GM12878 (cell line): ENCODE measurements around the gene ARHGAP30. TPM values are rescaled to one million over a fixed set of nuclear protein-coding genes. Genes with fewer than 3 reads are reported as not detected.

ENCODE experiments used
- ATAC-seq: fragments of 200-7000 bp; cut with Tn5 transposase; 3 replicates; pipeline ENCODE4 v1.9.1; 2020; ENCODE audit warnings: mild to moderate bottlenecking, moderate library complexity
- BruUV-seq: library from RNA; stranded (reverse); fragments of 400-500 nt; replicated peaks from 2 replicates; lab custom pipeline; 2021; lab: Mats Ljungman, UMichigan
- CTCF ChIA-PET: fragments of 300-600 bp; sonication (Branson Sonifier 250); formaldehyde crosslinking; extraction: SDS; loops from one replicate; lab custom pipeline; 2021; ENCODE audit warnings: inconsistent platforms; lab: Yijun Ruan, JAX
- POLR2A ChIA-PET: fragments of 350-600 bp; formaldehyde crosslinking; extraction: SDS; loops from one replicate; lab custom pipeline; 2021; ENCODE audit warnings: inconsistent platforms; lab: Charles Lee
- RAD21 ChIA-PET: fragments of 300-600 bp; sonication (Branson Sonifier 250); formaldehyde crosslinking; loops from one replicate; lab custom pipeline; 2023; ENCODE audit warnings: antibody characterized with exemption; ENCODE audit not compliant: unreplicated experiment; lab: Charles Lee
- SMC1A ChIA-PET: fragments of 300-600 bp; sonication (Branson Sonifier 250); formaldehyde crosslinking; loops from one replicate; lab custom pipeline; 2023; ENCODE audit not compliant: unreplicated experiment, uncharacterized antibody; lab: Charles Lee
- DNase-seq: peaks from one replicate; pipeline ENCODE4 v3.0.0-alpha.2; 2011; ENCODE audit warnings: low read depth, low spot score
- FAIRE-seq: peaks from 3 replicates; lab custom pipeline; 2011; peaks lifted over from hg19 to GRCh38; lab: Jason Lieb, UNC
- H2AFZ ChIP-seq: 2 replicates; pipeline ENCODE4 v1.6.0; 2011; ENCODE audit warnings: low read depth, low read length, control low read depth; ENCODE audit not compliant: control insufficient read depth
- H3K27ac ChIP-seq: 2 replicates; pipeline ENCODE4 v1.5.1; 2011; ENCODE audit warnings: control low read depth; ENCODE audit not compliant: control insufficient read depth, insufficient read depth
- H3K27me3 ChIP-seq, 2 experiments: replicated peaks in 1 of 2; 2 replicates each; pipeline versions ENCODE4 v1.6.0 to v1.6.1; 2011; ENCODE audit warnings: low read length in 1 of 2; ENCODE audit not compliant: control insufficient read depth in 2 of 2, insufficient read depth in 2 of 2
- H3K36me3 ChIP-seq, 2 experiments: 2 replicates each; pipeline ENCODE4 v1.5.1; 2011; ENCODE audit warnings: low read length in 1 of 2; ENCODE audit not compliant: control insufficient read depth in 2 of 2, insufficient read depth in 2 of 2
- H3K4me1 ChIP-seq: 2 replicates; pipeline ENCODE4 v1.6.1; 2011; ENCODE audit warnings: mild to moderate bottlenecking, low read length, moderate library complexity, mixed read lengths; ENCODE audit not compliant: control insufficient read depth, insufficient read depth
- H3K4me2 ChIP-seq: 2 replicates; pipeline ENCODE4 v1.6.0; 2011; ENCODE audit warnings: control low read depth; ENCODE audit not compliant: control insufficient read depth, insufficient read depth
- H3K4me3 ChIP-seq: fragments of 200-600 bp; sonication (generic); 2 replicates; pipeline ENCODE4 v1.5.1; 2016
- H3K79me2 ChIP-seq: 2 replicates; pipeline ENCODE4 v1.6.0; 2011; ENCODE audit warnings: low read length; ENCODE audit not compliant: control insufficient read depth, insufficient read depth
- H3K9ac ChIP-seq: 2 replicates; pipeline ENCODE4 v1.8.0; 2011; ENCODE audit warnings: low read length, control low read depth, mixed read lengths; ENCODE audit not compliant: control insufficient read depth, insufficient read depth
- H3K9me3 ChIP-seq: replicated peaks from 3 replicates; pipeline ENCODE4 v1.5.1; 2011; ENCODE audit warnings: mild to moderate bottlenecking, low read length; ENCODE audit not compliant: control insufficient read depth, insufficient read depth
- H4K20me1 ChIP-seq: 2 replicates; pipeline ENCODE4 v1.6.0; 2011; ENCODE audit not compliant: control insufficient read depth, insufficient read depth
- CEBPZ ChIP-seq: fragments of 150-350 bp; IDR thresholded peaks from 2 replicates; pipeline ENCODE4 v1.6.1; 2016; ENCODE audit warnings: low read depth, low read length
- CREB1 ChIP-seq: IDR thresholded peaks from 2 replicates; pipeline ENCODE4 v1.6.1; 2012; ENCODE audit warnings: low read depth, mild to moderate bottlenecking, inconsistent platforms
- CTCF ChIP-seq, 3 experiments: IDR thresholded peaks in 2 of 3; conservative IDR thresholded peaks in 1 of 3; 2 replicates each; pipeline ENCODE4 v1.5.1; 2011; ENCODE audit warnings: low read depth in 3 of 3, low read length in 3 of 3, mild to moderate bottlenecking in 3 of 3, control low read depth in 2 of 3, moderate library complexity in 2 of 3, inconsistent platforms in 1 of 3, mixed read lengths in 1 of 3; ENCODE audit not compliant: control insufficient read depth in 2 of 3, insufficient read depth in 1 of 3; ENCODE audit errors: extremely low read depth in 1 of 3
- IKZF1 ChIP-seq: fragments of 450-650 bp; conservative IDR thresholded peaks from 2 replicates; pipeline ENCODE4 v1.6.1; 2017; ENCODE audit warnings: antibody characterized with exemption, mild to moderate bottlenecking
- IRF3 ChIP-seq: fragments of 450-650 bp; IDR thresholded peaks from 2 replicates; pipeline ENCODE4 v1.6.1; 2014; ENCODE audit warnings: mild to moderate bottlenecking
- MYC ChIP-seq: IDR thresholded peaks from 2 replicates; pipeline ENCODE4 v1.6.1; 2011; ENCODE audit warnings: mild to moderate bottlenecking, low read length, moderate library complexity, inconsistent platforms; ENCODE audit not compliant: insufficient read depth, insufficient replicate concordance, insufficient read length, severe bottlenecking
- PML ChIP-seq: IDR thresholded peaks from 2 replicates; pipeline ENCODE4 v1.6.1; 2012; ENCODE audit warnings: low read length, inconsistent platforms
- PRDM15 ChIP-seq: fragments of 450-650 bp; formaldehyde crosslinking; IDR thresholded peaks from 2 replicates; pipeline ENCODE4 v1.4.0; 2020; ENCODE audit warnings: mild to moderate bottlenecking, moderate library complexity
- RUNX3 ChIP-seq: IDR thresholded peaks from 2 replicates; pipeline ENCODE4 v1.6.1; 2012; ENCODE audit warnings: low read length, inconsistent platforms
- SMC3 ChIP-seq: IDR thresholded peaks from 2 replicates; pipeline ENCODE4 v1.6.1; 2011; ENCODE audit warnings: low read length, improper control_type of control experiment, borderline replicate concordance
- STAT3 ChIP-seq: IDR thresholded peaks from 2 replicates; pipeline ENCODE4 v1.6.1; 2011; ENCODE audit warnings: low read depth, low read length, improper control_type of control experiment
- ZZZ3 ChIP-seq: IDR thresholded peaks from 2 replicates; pipeline ENCODE4 v1.6.1; 2011; ENCODE audit warnings: low read depth; ENCODE audit not compliant: control insufficient read depth, insufficient read length
- WGBS: methylation state at CpG from one replicate; pipeline ENCODE4 v1.1.6; 2016; ENCODE audit warnings: low lambda C conversion rate; ENCODE audit not compliant: insufficient replicate concordance, insufficient coverage; ENCODE audit errors: missing lambda C conversion rate; 5-methylcytosine and 5-hydroxymethylcytosine counted together
- in situ Hi-C: fragments of 300-500 bp; cut with MboI; formaldehyde crosslinking; loops from 9 replicates; pipeline ENCODE4 v1.14.3; 2018; ENCODE audit warnings: mixed read lengths
- intact Hi-C: fragments of 100-400 bp; cut with micrococcal nuclease; formaldehyde crosslinking; loops from one replicate; pipeline ENCODE4 v1.14.2; 2022; ENCODE audit not compliant: unreplicated experiment
- polyA plus RNA-seq, 11 experiments: library from polyadenylated mRNA; depleted of rRNA in 4 of 11; unstranded in 6 of 11; stranded (reverse) in 5 of 11; fragments of >200 nt; fragmentation: Nextera tagmentation in 4 of 11; fragmentation: Illumina TruSeq in 1 of 11; extraction: Ambion mirVana in 4 of 11; extraction: Trizol in 1 of 11; gene quantifications; 1 replicate in 1 of 11; 2 replicates in 10 of 11; pipeline versions ENCODE4 v1.2.1 to v1.2.3, GENCODE V29; 2011 to 2016; ENCODE audit warnings: inconsistent platforms in 2 of 11, missing spikeins in 2 of 11, low read depth in 1 of 11
- total RNA-seq, 4 experiments: library from RNA; depleted of rRNA in 3 of 4; stranded (reverse); fragments of >200 nt in 3 of 4; fragmentation: Illumina TruSeq in 1 of 4; extraction: Trizol in 1 of 4; gene quantifications; 2 replicates each; pipeline versions ENCODE4 v1.2.1 to v1.2.3, GENCODE V29; 2013 to 2021

The ARHGAP30 gene
- total and polyA plus RNA-seq, 10 of the 15 experiments (the other 5 are each of a cell fraction or from before 2014, with no cell fraction given) = 12.9 to 143 (median 76.3) TPM

DNA sequence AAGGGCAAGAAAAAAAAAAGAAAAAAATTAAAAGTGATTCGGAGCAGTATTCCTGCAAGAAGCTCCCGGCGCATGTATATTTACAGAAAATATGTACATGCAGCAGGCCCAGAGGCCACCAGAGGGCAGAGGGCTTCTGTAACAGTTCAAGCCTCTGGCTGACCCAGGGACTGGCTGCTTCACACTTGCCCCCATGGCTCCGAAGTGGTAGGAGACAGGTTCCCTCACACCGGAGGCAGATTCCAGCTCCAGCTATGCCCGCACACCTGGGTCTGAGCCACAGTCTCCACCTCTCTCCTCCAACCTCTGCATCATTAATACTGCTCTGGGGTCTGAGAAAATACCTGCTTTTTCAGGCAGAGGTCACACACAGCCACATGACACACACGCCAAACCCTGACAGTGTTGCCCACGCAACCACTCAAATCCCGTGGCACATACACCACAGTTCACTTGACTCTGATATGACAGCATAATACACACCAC is 2.2 kb upstream of the ARHGAP30 start:
- no peak overlapping the region for H3K27ac ChIP-seq
- in situ Hi-C loops (no loop called here), intact Hi-C loops (loop anchor here (2.0 kb wide), 1 partner anchor 61 kb away; the partner anchor contains the start of gene DEDD)
- WGBS = 69% methylated on average over 9 of the region's 9 CpGs
- no peak overlapping the region for H3K4me2 ChIP-seq
- CTCF ChIA-PET = interaction anchor here (0.6 to 8.6 kb wide), 18 partner anchors 12 to 130 kb away, joined by 3 to 111 read pairs (median 5); partner anchors contain the start of genes KLHDC9, NDUFS2, NECTIN4 and NIT1
- H3K27me3 ChIP-seq = no peaks in the 10 kb centered on the region
- no peaks in the 10 kb centered on the region for H3K9me3 ChIP-seq
- H3K36me3 ChIP-seq = no peaks in the 10 kb centered on the region
- H2AFZ ChIP-seq = peak overlapping the region; percentile 15; the same call in 1 of the 2 replicates
- no peak for ATAC-seq
- peaks cover 16% of the 10 kb centered on the region for H3K4me1 ChIP-seq
- H3K4me3 ChIP-seq = no peak overlapping the region
- H4K20me1 ChIP-seq = peaks cover 5% of the 10 kb centered on the region; the same call in 1 of the 2 replicates
- POLR2A ChIA-PET = interaction anchor here (0.6 to 5.6 kb wide), 6 partner anchors 11 to 290 kb away, joined by 3 to 66 read pairs (median 4); partner anchors contain the start of genes DEDD, F11R and KLHDC9
- RAD21 ChIA-PET = interaction anchor here (0.6 to 6.4 kb wide), 9 partner anchors 13 to 74 kb away, joined by 3 to 90 read pairs (median 3); partner anchors contain the start of genes DEDD, F11R, KLHDC9 and USF1
- no peak overlapping the region for H3K9ac ChIP-seq
- DNase-seq = no peak
- peaks cover 30% of the 10 kb centered on the region for H3K79me2 ChIP-seq
- no peak for FAIRE-seq
- SMC1A ChIA-PET = interaction anchor here (0.7 to 9.0 kb wide), 12 partner anchors 8 to 74 kb away, joined by 3 to 134 read pairs (median 5); partner anchors contain the start of genes F11R, KLHDC9 and USF1
- BruUV-seq = no TSS peak
- TF ChIP-seq MYC = no peak
- TF ChIP-seq STAT3 = no peak
- no peak for TF ChIP-seq ZZZ3
- TF ChIP-seq PML = no peak
- no peak for TF ChIP-seq CEBPZ
- no peak for TF ChIP-seq CREB1
- TF ChIP-seq RUNX3 = no peak
- peak; percentile 82; the same call in 1 of the 2 replicates for TF ChIP-seq SMC3
- TF ChIP-seq IKZF1 = 0 out of 2 replicates have a peak, but pooled peaks have one; percentile 12
- TF ChIP-seq IRF3 = no peak
- TF ChIP-seq PRDM15 (CRISPR knock-in tag) = no peak
- peak; percentile 68 to 75 (median 72) for TF ChIP-seq CTCF (IDR thresholded peaks at IDR 0.05 in 2 of 3, conservative IDR thresholded peaks at IDR 0.05 in 1 of 3; ENCODE audit: control insufficient read depth in 2 of 3, extremely low read depth in 1 of 3, insufficient read depth in 1 of 3, low read depth in 3 of 3, low read length in 3 of 3)
